Neutrophil (primary cell): ENCODE measurements around the gene COX14.
"Not testable (repeated sequence)": the region's sequence is repeated elsewhere in the genome, so short reads cannot be mapped to it uniquely, and the experiment has no call there.

ENCODE experiments used
- H3K27ac ChIP-seq: fragments of 200-600 bp; sonication (generic); 2 replicates; pipeline ENCODE4 v1.5.1; 2016; ENCODE audit warnings: mild to moderate bottlenecking, moderate library complexity
- H3K27me3 ChIP-seq: fragments of 200-600 bp; sonication (generic); 2 replicates; pipeline ENCODE4 v1.6.0; 2016; ENCODE audit warnings: mild to moderate bottlenecking
- H3K36me3 ChIP-seq: fragments of 200-600 bp; sonication (generic); 2 replicates; pipeline ENCODE4 v1.5.1; 2017
- H3K4me1 ChIP-seq, 2 experiments: fragments of 200-600 bp in 1 of 2; sonication (generic) in 1 of 2; 1 replicate in 1 of 2; 2 replicates in 1 of 2; pipeline versions ENCODE4 v1.5.1 to v1.6.1; 2013 to 2016; ENCODE audit warnings: low read depth in 1 of 2, low read length in 1 of 2, mild to moderate bottlenecking in 1 of 2, moderate library complexity in 1 of 2; ENCODE audit not compliant: control insufficient read depth in 1 of 2, insufficient read depth in 1 of 2
- H3K4me3 ChIP-seq, 2 experiments: fragments of 200-600 bp in 1 of 2; sonication (generic) in 1 of 2; 1 replicate in 1 of 2; 2 replicates in 1 of 2; pipeline ENCODE4 v1.5.1; 2013 to 2016; ENCODE audit warnings: low read depth in 1 of 2, low read length in 1 of 2, mild to moderate bottlenecking in 1 of 2, moderate library complexity in 1 of 2
- H3K9me3 ChIP-seq: fragments of 200-600 bp; sonication (generic); 2 replicates; pipeline ENCODE4 v1.5.1; 2016
- TF ChIP-seq, protein P1 (sequence below): fragments of 200-600 bp; sonication (generic); IDR thresholded peaks from 2 replicates; pipeline ENCODE4 v1.5.1; 2016; ENCODE audit warnings: antibody characterized with exemption

Gene COX14

DNA sequence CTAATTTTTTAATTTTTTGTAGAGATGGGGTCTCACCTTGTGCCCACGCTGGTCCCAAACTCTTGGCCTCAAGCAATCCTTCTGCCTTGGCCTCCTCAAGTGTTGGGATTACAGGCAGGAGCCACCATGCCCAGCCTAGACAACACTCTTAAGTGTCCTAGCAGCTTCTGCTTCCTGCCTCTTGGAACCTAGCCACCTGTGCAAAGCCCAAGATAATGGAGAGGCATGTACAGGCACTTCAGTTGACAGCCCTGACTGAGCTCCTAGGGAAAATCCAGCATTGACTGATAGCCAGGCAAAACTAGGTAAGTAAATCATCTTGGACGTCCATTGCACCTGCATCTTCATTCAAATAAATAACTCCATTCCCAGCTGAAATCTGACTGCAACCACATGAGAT lies 15.5 kb downstream of the COX14 start:
- TF ChIP-seq, protein P1, sequence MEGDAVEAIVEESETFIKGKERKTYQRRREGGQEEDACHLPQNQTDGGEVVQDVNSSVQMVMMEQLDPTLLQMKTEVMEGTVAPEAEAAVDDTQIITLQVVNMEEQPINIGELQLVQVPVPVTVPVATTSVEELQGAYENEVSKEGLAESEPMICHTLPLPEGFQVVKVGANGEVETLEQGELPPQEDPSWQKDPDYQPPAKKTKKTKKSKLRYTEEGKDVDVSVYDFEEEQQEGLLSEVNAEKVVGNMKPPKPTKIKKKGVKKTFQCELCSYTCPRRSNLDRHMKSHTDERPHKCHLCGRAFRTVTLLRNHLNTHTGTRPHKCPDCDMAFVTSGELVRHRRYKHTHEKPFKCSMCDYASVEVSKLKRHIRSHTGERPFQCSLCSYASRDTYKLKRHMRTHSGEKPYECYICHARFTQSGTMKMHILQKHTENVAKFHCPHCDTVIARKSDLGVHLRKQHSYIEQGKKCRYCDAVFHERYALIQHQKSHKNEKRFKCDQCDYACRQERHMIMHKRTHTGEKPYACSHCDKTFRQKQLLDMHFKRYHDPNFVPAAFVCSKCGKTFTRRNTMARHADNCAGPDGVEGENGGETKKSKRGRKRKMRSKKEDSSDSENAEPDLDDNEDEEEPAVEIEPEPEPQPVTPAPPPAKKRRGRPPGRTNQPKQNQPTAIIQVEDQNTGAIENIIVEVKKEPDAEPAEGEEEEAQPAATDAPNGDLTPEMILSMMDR = no peak
- peaks cover 61% of the 10 kb centered on the region for H3K36me3 ChIP-seq

GRCh38 chr12:50129290-50129689 lies 17.3 kb downstream of the COX14 start:
- Histone ChIP-seq H3K4me1 (no peaks in the 10 kb centered on the region), H3K27me3 (no peaks in the 10 kb centered on the region), H3K9me3 (no peaks in the 10 kb centered on the region), H3K27ac (no peak overlapping the region), H3K4me3 (no peak overlapping the region), H3K36me3 (peaks cover 72% of the 10 kb centered on the region)
- TF ChIP-seq, protein P1 = no peak

More for the DNA sequence above, 15.5 kb downstream of the COX14 start:
- H3K4me3 ChIP-seq = no peak overlapping the region
- H3K4me1 ChIP-seq = no peaks in the 10 kb centered on the region
- H3K27me3 ChIP-seq = no peaks in the 10 kb centered on the region
- H3K9me3 ChIP-seq = no peaks in the 10 kb centered on the region
- H3K27ac ChIP-seq = no peak overlapping the region

- Histone ChIP-seq H3K27me3 (no peaks in the 10 kb centered on the region), H3K4me3 (no peak overlapping the region), H3K27ac (no peak overlapping the region), H3K9me3 (no peaks in the 10 kb centered on the region), H3K4me1 (no peaks in the 10 kb centered on the region), H3K36me3 (peaks cover 91% of the 10 kb centered on the region)
- TF ChIP-seq, protein P1 = no peak
Measured at GRCh38 chr12:50132505-50133135, 20.6 kb downstream of the COX14 start.

DNA sequence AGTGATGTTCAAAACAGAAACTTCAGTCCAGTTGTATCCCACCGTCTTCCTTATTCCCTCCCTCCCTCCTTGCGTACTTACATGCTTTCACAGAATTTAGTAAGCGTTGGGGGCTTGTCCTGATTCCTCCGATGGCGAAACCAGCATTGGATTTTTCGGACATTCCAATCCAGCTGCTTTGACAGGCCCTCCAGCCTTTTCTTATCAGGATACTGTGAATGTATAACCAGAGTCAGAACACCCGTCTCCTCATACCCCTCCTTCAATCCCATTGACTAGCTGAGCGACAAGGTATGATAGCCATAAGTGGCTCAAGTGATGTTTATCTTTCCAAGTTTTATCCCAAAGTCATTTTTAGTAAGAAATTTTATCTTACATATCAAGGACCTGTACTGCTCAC lies 31.0 kb downstream of the COX14 start:
- Histone ChIP-seq H3K4me3 (no peak overlapping the region), H3K4me1 (no peaks in the 10 kb centered on the region), H3K36me3 (peaks cover 55% of the 10 kb centered on the region), H3K27me3 (no peaks in the 10 kb centered on the region), H3K9me3 (no peaks in the 10 kb centered on the region), H3K27ac (no peak overlapping the region)
- TF ChIP-seq, protein P1 = no peak

DNA sequence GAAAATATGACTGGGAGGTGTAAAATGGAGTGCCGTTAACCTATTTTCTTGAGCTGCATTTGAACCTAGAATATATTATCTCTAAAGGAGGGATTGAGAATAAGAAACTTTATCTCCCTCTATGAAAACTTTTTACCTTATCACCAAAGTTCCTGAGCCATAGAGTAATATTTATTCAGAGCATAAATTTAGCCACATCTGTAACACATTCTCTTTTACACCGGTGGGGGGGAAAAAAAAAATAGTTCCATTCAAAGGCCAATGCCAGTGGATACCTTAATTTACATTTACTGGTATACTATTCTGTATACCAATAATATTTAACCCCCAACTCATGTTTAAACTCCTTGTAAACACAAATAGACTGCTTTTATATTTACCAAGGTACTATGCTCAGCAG lies 33.4 kb downstream of the COX14 start:
- no peak overlapping the region for H3K27ac ChIP-seq
- H3K4me1 ChIP-seq = no peaks in the 10 kb centered on the region
- TF ChIP-seq, protein P1 = no peak
- H3K27me3 ChIP-seq = no peaks in the 10 kb centered on the region
- H3K4me3 ChIP-seq = no peak overlapping the region
- H3K9me3 ChIP-seq = no peaks in the 10 kb centered on the region
- peaks cover 34% of the 10 kb centered on the region for H3K36me3 ChIP-seq

GRCh38 chr12:50147281-50147680 lies 35.2 kb downstream of the COX14 start:
- H3K27ac ChIP-seq = no peak overlapping the region
- H3K27me3 ChIP-seq = no peaks in the 10 kb centered on the region
- H3K4me1 ChIP-seq = no peaks in the 10 kb centered on the region
- H3K9me3 ChIP-seq = no peaks in the 10 kb centered on the region
- H3K4me3 ChIP-seq = no peak overlapping the region
- peaks cover 17% of the 10 kb centered on the region for H3K36me3 ChIP-seq
- TF ChIP-seq, protein P1 = no peak

DNA sequence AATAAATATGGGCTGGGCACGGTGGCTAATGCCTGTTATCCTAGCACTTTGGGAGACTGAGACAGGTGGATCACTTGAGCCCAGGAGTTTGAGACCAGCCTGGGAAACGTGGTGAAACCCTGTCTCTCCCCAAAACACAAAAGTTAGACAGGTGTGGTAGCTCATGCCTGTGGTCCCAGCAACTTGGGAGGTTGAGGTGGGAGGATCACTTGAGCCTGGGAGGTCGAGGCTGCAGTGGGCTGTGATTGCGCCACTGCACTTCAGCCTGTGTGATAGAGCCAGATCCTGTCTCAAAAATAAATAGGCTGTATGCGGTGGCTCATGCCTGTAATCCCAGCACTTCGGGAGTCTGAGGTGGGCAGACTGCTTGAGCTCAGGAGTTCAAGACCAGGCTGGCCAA lies 36.0 kb downstream of the COX14 start:
- H3K4me1 ChIP-seq, H3K27me3 ChIP-seq, H3K4me3 ChIP-seq, H3K9me3 ChIP-seq, H3K27ac ChIP-seq: not testable (repeated sequence)
- H3K36me3 ChIP-seq = peaks cover 10% of the 10 kb centered on the region
